ENCODE data around the gene ITGA6.

- TF ChIP-seq EZH2 (IDR thresholded peaks at IDR 0.05; ENCODE audit: insufficient read depth, low read length) (no peak), CTCF (IDR thresholded peaks at IDR 0.05; ENCODE audit: insufficient read depth, low read depth, low read length) (no peak)
Measured at GRCh38 chr2:172416447-172417058, 10.8 kb upstream of the ITGA6 start.

All from astrocyte (in vitro differentiated cells and primary cell).